K562 (cell line): Measurements from ENCODE around the gene E2F3. TPM values are rescaled to one million over a fixed set of nuclear protein-coding genes. Genes with fewer than 3 reads are reported as not detected.
A peak's percentile ranks its signal among the peaks of the same experiment; 100 is the strongest.

Experiments used
- ARHGAP35 ChIP-seq: fragments of 450-650 bp; IDR thresholded peaks from 2 replicates; pipeline ENCODE4 v1.6.1; 2018; ENCODE audit not compliant: partially characterized antibody
- CBFA2T2 ChIP-seq: fragments of 450-650 bp; conservative IDR thresholded peaks from 2 replicates; pipeline ENCODE4 v1.6.1; 2017; ENCODE audit warnings: mild to moderate bottlenecking
- CBX8 ChIP-seq: fragments of 200-600 bp; sonication (generic); IDR thresholded peaks from 2 replicates; pipeline ENCODE4 v1.6.1; 2012; ENCODE audit warnings: borderline replicate concordance, mixed run types, low read depth, mild to moderate bottlenecking, moderate library complexity, mixed read lengths, low read length, control low read depth, inconsistent platforms; ENCODE audit not compliant: poor library complexity, severe bottlenecking; ENCODE audit errors: extremely low read depth
- CREM ChIP-seq: IDR thresholded peaks from 2 replicates; pipeline ENCODE4 v1.6.1; 2014; ENCODE audit warnings: antibody characterized with exemption, low read depth
- ETS2 ChIP-seq: IDR thresholded peaks from 2 replicates; pipeline ENCODE4 v1.6.1; 2016; ENCODE audit warnings: borderline replicate concordance, missing genetic modification characterization, mild to moderate bottlenecking, moderate library complexity, missing compliant biosample characterization; ENCODE audit not compliant: poor library complexity, severe bottlenecking
- GATA2 ChIP-seq: sonication (generic); formaldehyde crosslinking; IDR thresholded peaks from 2 replicates; pipeline ENCODE4 v1.4.0; 2020; ENCODE audit warnings: mild to moderate bottlenecking, missing genetic modification reagents
- HDAC3 ChIP-seq: fragments of 450-650 bp; IDR thresholded peaks from 2 replicates; pipeline ENCODE4 v1.6.1; 2018; ENCODE audit warnings: borderline replicate concordance, mild to moderate bottlenecking, moderate library complexity; ENCODE audit not compliant: partially characterized antibody
- HNRNPK ChIP-seq: fragments of 200-400 bp; formaldehyde crosslinking; IDR thresholded peaks from one replicate; pipeline ENCODE4 v1.6.1; 2018; ENCODE audit warnings: mild to moderate bottlenecking, low read depth, low read length; ENCODE audit not compliant: poor library complexity, severe bottlenecking
- IRF1 ChIP-seq: sonication (generic); formaldehyde crosslinking; IDR thresholded peaks from 2 replicates; pipeline ENCODE4 v1.8.0; 2022; ENCODE audit warnings: missing genetic modification reagents, mild to moderate bottlenecking, borderline replicate concordance
- LARP7 ChIP-seq: fragments of 450-650 bp; IDR thresholded peaks from 2 replicates; pipeline ENCODE4 v1.6.1; 2016
- NCOA6 ChIP-seq: fragments of 450-650 bp; IDR thresholded peaks from 2 replicates; pipeline ENCODE4 v1.6.1; 2017; ENCODE audit warnings: mild to moderate bottlenecking
- RBFOX2 ChIP-seq: fragments of 200-400 bp; formaldehyde crosslinking; IDR thresholded peaks from 2 replicates; pipeline ENCODE4 v1.6.1; 2017; ENCODE audit warnings: low read depth, mild to moderate bottlenecking, low read length, moderate library complexity
- SMARCA4 ChIP-seq: fragments of 450-650 bp; IDR thresholded peaks from 2 replicates; pipeline ENCODE4 v1.6.1; 2016
- ZBTB5 ChIP-seq: fragments of 450-650 bp; IDR thresholded peaks from 2 replicates; pipeline ENCODE4 v1.6.1; 2017; ENCODE audit warnings: antibody characterized with exemption
- ZBTB9 ChIP-seq: fragments of 450-650 bp; formaldehyde crosslinking; IDR thresholded peaks from 2 replicates; pipeline ENCODE4 v1.4.0; 2020; ENCODE audit warnings: mild to moderate bottlenecking, moderate library complexity
- ZNF583 ChIP-seq: fragments of 250-450 bp; sonication (Bioruptor Pico); IDR thresholded peaks from 2 replicates; pipeline ENCODE4 v1.4.0; 2020
- ZNF707 ChIP-seq: fragments of 250-450 bp; sonication (Bioruptor Pico); conservative IDR thresholded peaks from 2 replicates; pipeline ENCODE4 v1.8.0; 2022; ENCODE audit warnings: inconsistent platforms, mild to moderate bottlenecking, moderate library complexity
- ZZZ3 ChIP-seq: fragments of 450-650 bp; IDR thresholded peaks from 2 replicates; pipeline ENCODE4 v1.6.1; 2016; ENCODE audit warnings: antibody characterized with exemption, mild to moderate bottlenecking, moderate library complexity
- polyA plus RNA-seq, 8 experiments: library from polyadenylated mRNA; depleted of rRNA in 4 of 8; stranded (reverse) in 5 of 8; unstranded in 3 of 8; fragments of >200 nt; fragmentation: Nextera tagmentation in 2 of 8; fragmentation: Illumina TruSeq in 1 of 8; extraction: Ambion mirVana in 2 of 8; extraction: Trizol in 1 of 8; gene quantifications; 2 replicates each; pipeline versions ENCODE4 v1.2.1 to v1.2.3, GENCODE V29; 2011 to 2014; ENCODE audit warnings: inconsistent platforms in 1 of 8, missing spikeins in 1 of 8
- total RNA-seq, 7 experiments: library from RNA; depleted of rRNA in 6 of 7; stranded (reverse); fragments of >200 nt in 6 of 7; fragmentation: Illumina TruSeq in 2 of 7; extraction: Trizol in 2 of 7; gene quantifications; 2 replicates each; pipeline versions ENCODE4 v1.2.1 to v1.2.3, GENCODE V29; 2011 to 2021; ENCODE audit warnings: low replicate concordance in 1 of 7
- TF ChIP-seq, protein P1 (sequence below): fragments of 450-650 bp; IDR thresholded peaks from one replicate; pipeline ENCODE4 v1.6.1; 2018; ENCODE audit warnings: mild to moderate bottlenecking, moderate library complexity; ENCODE audit not compliant: partially characterized antibody
- TF ChIP-seq, protein P2 (sequence below): sonication (generic); formaldehyde crosslinking; IDR thresholded peaks from 2 replicates; pipeline ENCODE4 v1.8.0; 2023; ENCODE audit warnings: mild to moderate bottlenecking, missing genetic modification reagents

The E2F3 gene
- total and polyA plus RNA-seq, 9 of the 15 experiments (the other 6 are each of a cell fraction or from before 2014, with no cell fraction given), result 11.1 to 44.7 (median 27.2) TPM

- TF ChIP-seq, protein P1, sequence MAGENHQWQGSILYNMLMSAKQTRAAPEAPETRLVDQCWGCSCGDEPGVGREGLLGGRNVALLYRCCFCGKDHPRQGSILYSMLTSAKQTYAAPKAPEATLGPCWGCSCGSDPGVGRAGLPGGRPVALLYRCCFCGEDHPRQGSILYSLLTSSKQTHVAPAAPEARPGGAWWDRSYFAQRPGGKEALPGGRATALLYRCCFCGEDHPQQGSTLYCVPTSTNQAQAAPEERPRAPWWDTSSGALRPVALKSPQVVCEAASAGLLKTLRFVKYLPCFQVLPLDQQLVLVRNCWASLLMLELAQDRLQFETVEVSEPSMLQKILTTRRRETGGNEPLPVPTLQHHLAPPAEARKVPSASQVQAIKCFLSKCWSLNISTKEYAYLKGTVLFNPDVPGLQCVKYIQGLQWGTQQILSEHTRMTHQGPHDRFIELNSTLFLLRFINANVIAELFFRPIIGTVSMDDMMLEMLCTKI, result no peak
- TF ChIP-seq IRF1 (no peak), ZNF583 (no peak), ZNF707 (CRISPR knock-in tag) (no peak), ZZZ3 (no peak), SMARCA4 (peak; percentile 93), ARHGAP35 (no peak), LARP7 (no peak), CBFA2T2 (peak; percentile 93), HDAC3 (peak; percentile 46), CBX8 (no peak), NCOA6 (no peak), RBFOX2 (no peak), ETS2 (tag) (no peak), GATA2 (CRISPR knock-in tag) (peak; percentile 82), CREM (peak; percentile 64), ZBTB5 (no peak), HNRNPK (no peak), ZBTB9 (CRISPR knock-in tag) (no peak)
- TF ChIP-seq, protein P2, sequence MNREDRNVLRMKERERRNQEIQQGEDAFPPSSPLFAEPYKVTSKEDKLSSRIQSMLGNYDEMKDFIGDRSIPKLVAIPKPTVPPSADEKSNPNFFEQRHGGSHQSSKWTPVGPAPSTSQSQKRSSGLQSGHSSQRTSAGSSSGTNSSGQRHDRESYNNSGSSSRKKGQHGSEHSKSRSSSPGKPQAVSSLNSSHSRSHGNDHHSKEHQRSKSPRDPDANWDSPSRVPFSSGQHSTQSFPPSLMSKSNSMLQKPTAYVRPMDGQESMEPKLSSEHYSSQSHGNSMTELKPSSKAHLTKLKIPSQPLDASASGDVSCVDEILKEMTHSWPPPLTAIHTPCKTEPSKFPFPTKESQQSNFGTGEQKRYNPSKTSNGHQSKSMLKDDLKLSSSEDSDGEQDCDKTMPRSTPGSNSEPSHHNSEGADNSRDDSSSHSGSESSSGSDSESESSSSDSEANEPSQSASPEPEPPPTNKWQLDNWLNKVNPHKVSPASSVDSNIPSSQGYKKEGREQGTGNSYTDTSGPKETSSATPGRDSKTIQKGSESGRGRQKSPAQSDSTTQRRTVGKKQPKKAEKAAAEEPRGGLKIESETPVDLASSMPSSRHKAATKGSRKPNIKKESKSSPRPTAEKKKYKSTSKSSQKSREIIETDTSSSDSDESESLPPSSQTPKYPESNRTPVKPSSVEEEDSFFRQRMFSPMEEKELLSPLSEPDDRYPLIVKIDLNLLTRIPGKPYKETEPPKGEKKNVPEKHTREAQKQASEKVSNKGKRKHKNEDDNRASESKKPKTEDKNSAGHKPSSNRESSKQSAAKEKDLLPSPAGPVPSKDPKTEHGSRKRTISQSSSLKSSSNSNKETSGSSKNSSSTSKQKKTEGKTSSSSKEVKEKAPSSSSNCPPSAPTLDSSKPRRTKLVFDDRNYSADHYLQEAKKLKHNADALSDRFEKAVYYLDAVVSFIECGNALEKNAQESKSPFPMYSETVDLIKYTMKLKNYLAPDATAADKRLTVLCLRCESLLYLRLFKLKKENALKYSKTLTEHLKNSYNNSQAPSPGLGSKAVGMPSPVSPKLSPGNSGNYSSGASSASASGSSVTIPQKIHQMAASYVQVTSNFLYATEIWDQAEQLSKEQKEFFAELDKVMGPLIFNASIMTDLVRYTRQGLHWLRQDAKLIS (CRISPR knock-in tag), result no peak
Observed at GRCh38 chr6:20409427-20409971, 7.8 kb downstream of the E2F3 start (continued).
